KOPT-K1 (cell line): Measurements from ENCODE around the gene CEBPZ.
"Not testable (repeated sequence)": the region's sequence is repeated elsewhere in the genome, so short reads cannot be mapped to it uniquely, and the experiment has no call there.

Source experiments
- H3K27ac ChIP-seq: fragments of 200-600 bp; sonication (generic); 2 replicates; pipeline ENCODE4 v1.5.1; 2016; ENCODE audit warnings: antibody characterized with exemption, mild to moderate bottlenecking, low read depth, low read length; ENCODE audit not compliant: poor library complexity, severe bottlenecking
- H3K36me3 ChIP-seq: fragments of 200-600 bp; sonication (generic); 2 replicates; pipeline ENCODE4 v1.5.1; 2017; ENCODE audit warnings: antibody characterized with exemption, mild to moderate bottlenecking, low read length, moderate library complexity; ENCODE audit not compliant: insufficient read depth
- H3K9me3 ChIP-seq: fragments of 200-600 bp; sonication (generic); 2 replicates; pipeline ENCODE4 v1.5.1; 2017; ENCODE audit warnings: antibody characterized with exemption, low read length, mild to moderate bottlenecking; ENCODE audit not compliant: insufficient read depth, poor library complexity, severe bottlenecking

The CEBPZ gene

GRCh38 chr2:37232131-37232933 lies 936 bp upstream of the CEBPZ start:
- Histone ChIP-seq H3K36me3 (peaks cover 29% of the 10 kb centered on the region), H3K27ac (peak overlapping the region; percentile 81), H3K9me3 (no peaks in the 10 kb centered on the region)

GRCh38 chr2:37230581-37230980 lies 815 bp downstream of the CEBPZ start:
- peaks cover 34% of the 10 kb centered on the region for H3K36me3 ChIP-seq
- H3K27ac ChIP-seq: peak overlapping the region; percentile 81
- no peaks in the 10 kb centered on the region for H3K9me3 ChIP-seq

- Histone ChIP-seq H3K9me3 (no peaks in the 10 kb centered on the region), H3K36me3 (peaks cover 43% of the 10 kb centered on the region), H3K27ac (no peak overlapping the region)
Measured at GRCh38 chr2:37228788-37229187, 2.6 kb downstream of the CEBPZ start.

GRCh38 chr2:37226863-37227262 lies 4.5 kb downstream of the CEBPZ start:
- no peaks in the 10 kb centered on the region for H3K9me3 ChIP-seq
- peaks cover 62% of the 10 kb centered on the region for H3K36me3 ChIP-seq
- H3K27ac ChIP-seq: no peak overlapping the region

- H3K36me3 ChIP-seq: peaks cover 79% of the 10 kb centered on the region
Measured at GRCh38 chr2:37225129-37225528, 6.3 kb downstream of the CEBPZ start.

GRCh38 chr2:37224063-37224462 lies 7.3 kb downstream of the CEBPZ start:
- H3K27ac ChIP-seq: no peak overlapping the region
- no peaks in the 10 kb centered on the region for H3K9me3 ChIP-seq
- peaks cover 89% of the 10 kb centered on the region for H3K36me3 ChIP-seq

More at GRCh38 chr2:37225129-37225528, 6.3 kb downstream of the CEBPZ start:
- H3K27ac ChIP-seq, H3K9me3 ChIP-seq: not testable (repeated sequence)

GRCh38 chr2:37223131-37223530 lies 8.3 kb downstream of the CEBPZ start:
- Histone ChIP-seq H3K9me3 (no peaks in the 10 kb centered on the region), H3K36me3 (peaks cover 91% of the 10 kb centered on the region), H3K27ac (no peak overlapping the region)

GRCh38 chr2:37219046-37219445 lies 12.3 kb downstream of the CEBPZ start:
- Histone ChIP-seq H3K36me3 (peaks cover 92% of the 10 kb centered on the region), H3K9me3 (no peaks in the 10 kb centered on the region), H3K27ac (no peak overlapping the region)

- H3K9me3 ChIP-seq: no peaks in the 10 kb centered on the region
- no peak overlapping the region for H3K27ac ChIP-seq
- H3K36me3 ChIP-seq: peaks cover 92% of the 10 kb centered on the region
Measured at GRCh38 chr2:37215250-37215649, 16.1 kb downstream of the CEBPZ start.

- peaks cover 30% of the 10 kb centered on the region for H3K9me3 ChIP-seq
- H3K27ac ChIP-seq: no peak overlapping the region
- H3K36me3 ChIP-seq: peaks cover 99% of the 10 kb centered on the region
Measured at GRCh38 chr2:37211939-37212338, 19.5 kb downstream of the CEBPZ start.

- Histone ChIP-seq H3K27ac (no peak overlapping the region), H3K9me3 (peaks cover 38% of the 10 kb centered on the region), H3K36me3 (peaks cover 99% of the 10 kb centered on the region)
Measured at GRCh38 chr2:37211212-37211611, 20.2 kb downstream of the CEBPZ start.

- Histone ChIP-seq H3K9me3 (peaks cover 58% of the 10 kb centered on the region), H3K36me3 (peaks cover 100% of the 10 kb centered on the region)
- not testable (repeated sequence) for H3K27ac ChIP-seq
Measured at GRCh38 chr2:37206760-37207159, 24.6 kb downstream of the CEBPZ start.

- Histone ChIP-seq H3K27ac (no peak overlapping the region), H3K9me3 (peaks cover 58% of the 10 kb centered on the region), H3K36me3 (peaks cover 100% of the 10 kb centered on the region)
Measured at GRCh38 chr2:37205689-37206341, 25.6 kb downstream of the CEBPZ start.

- Histone ChIP-seq H3K36me3 (peaks cover 100% of the 10 kb centered on the region), H3K9me3 (peaks cover 58% of the 10 kb centered on the region)
- H3K27ac ChIP-seq: not testable (repeated sequence)
Measured at GRCh38 chr2:37205071-37205661, 26.2 kb downstream of the CEBPZ start.

GRCh38 chr2:37203708-37204107 lies 27.7 kb downstream of the CEBPZ start:
- Histone ChIP-seq H3K27ac (no peak overlapping the region), H3K9me3 (peaks cover 46% of the 10 kb centered on the region), H3K36me3 (peaks cover 95% of the 10 kb centered on the region)
